ENCODE results near the gene WNT8A. TPM values are rescaled to one million over a fixed set of nuclear protein-coding genes. Genes with fewer than 3 reads are reported as not detected.

WNT8A gene
- total and polyA plus RNA-seq, 2 of the 13 experiments (the other 11 are each of a cell fraction or from before 2014, with no cell fraction given) = not detected

GRCh38 chr5:138067945-138068344 is 15.9 kb upstream of the WNT8A start:
- Histone ChIP-seq H4K20me1 (ENCODE audit: insufficient read depth, low read length) (no peaks in the 10 kb centered on the region), H3K27ac (ENCODE audit: extremely low read length, insufficient read depth, low read length) (no peak overlapping the region), H2AFZ (ENCODE audit: low read length) (no peak overlapping the region), H3K79me2 (ENCODE audit: insufficient read depth, low read length) (no peaks in the 10 kb centered on the region), H3K4me2 (ENCODE audit: low read depth, low read length) (no peak overlapping the region), H3K27me3 (ENCODE audit: control insufficient read depth in 1 of 2, insufficient read depth in 2 of 2, low read length in 2 of 2) (no peaks in the 10 kb centered on the region), H3K4me3 (replicated peaks in 1 of 3; ENCODE audit: insufficient read depth in 1 of 3, low read depth in 2 of 3, low read length in 3 of 3) (no peak overlapping the region), H3K4me1 (ENCODE audit: insufficient read depth, low read length) (no peaks in the 10 kb centered on the region), H3K9me3 (ENCODE audit: low read length) (no peaks in the 10 kb centered on the region), H3K36me3 (replicated peaks in 1 of 2; ENCODE audit: control insufficient read depth in 1 of 2, insufficient read depth in 2 of 2, low read length in 2 of 2) (no peaks in the 10 kb centered on the region), H3K9ac (ENCODE audit: insufficient read depth, low read depth, low read length) (no peak overlapping the region)
- CTCF ChIA-PET (ENCODE audit: low intra/inter-chr PET ratio, low total read pairs) = interaction anchor here (1.1 to 2.9 kb wide), 3 partner anchors 9 to 66 kb away, joined by 3 to 68 read pairs (median 5); no protein-coding TSS in a partner anchor
- intact Hi-C loops (cut with micrococcal nuclease; ENCODE audit: unreplicated experiment) (loop anchor here (1.0 kb wide), 1 partner anchor 32 kb away; no protein-coding TSS in a partner anchor), in situ Hi-C loops (cut with HindIII; ENCODE audit: extremely low pct_ligation_motif_present, low pct_unique_long_range_greater_than_20kb) (loop anchor here (5.0 to 10.0 kb wide), 2 partner anchors 36 to 433 kb away; partner anchors contain the start of gene FAM13B)
- FAIRE-seq (no peak), DNase-seq (ENCODE audit: low spot score) (no peak), ATAC-seq (no peak)
- 59% methylated on average over 8 of the region's 8 CpGs for WGBS (ENCODE audit: low lambda C conversion rate)
- TF ChIP-seq NCOA2 (CRISPR knock-in tag; IDR thresholded peaks at IDR 0.05) = no peak
- no peak for TF ChIP-seq ARHGAP35 (CRISPR knock-in tag; IDR thresholded peaks at IDR 0.05; ENCODE audit: borderline replicate concordance)
- no peak for TF ChIP-seq ZBTB10 (CRISPR knock-in tag; IDR thresholded peaks at IDR 0.05; ENCODE audit: borderline replicate concordance)
- TF ChIP-seq RARA (CRISPR knock-in tag; IDR thresholded peaks at IDR 0.05) = no peak
- TF ChIP-seq ATF7 (IDR thresholded peaks at IDR 0.05) = no peak
- TF ChIP-seq ATF7 (CRISPR knock-in tag; IDR thresholded peaks at IDR 0.05) = no peak
- no peak for TF ChIP-seq ZNF761 (CRISPR knock-in tag; conservative IDR thresholded peaks at IDR 0.05)
- no peak for TF ChIP-seq SALL2 (CRISPR knock-in tag; IDR thresholded peaks at IDR 0.05)
- no peak for TF ChIP-seq BATF2 (CRISPR knock-in tag; IDR thresholded peaks at IDR 0.05)
- TF ChIP-seq DNMT3B (CRISPR knock-in tag; conservative IDR thresholded peaks at IDR 0.05) = no peak
- TF ChIP-seq ZNF33A (CRISPR knock-in tag; IDR thresholded peaks at IDR 0.05; ENCODE audit: borderline replicate concordance) = no peak
- TF ChIP-seq KDM3A (CRISPR knock-in tag; IDR thresholded peaks at IDR 0.05; ENCODE audit: low read depth) = no peak
- no peak for TF ChIP-seq ZBTB26 (CRISPR knock-in tag; IDR thresholded peaks at IDR 0.05; ENCODE audit: borderline replicate concordance)
- TF ChIP-seq ZNF282 (IDR thresholded peaks at IDR 0.05; ENCODE audit: partially characterized antibody) = no peak
- TF ChIP-seq SUZ12 (IDR thresholded peaks at IDR 0.05; ENCODE audit: low read depth, low read length) = no peak
- TF ChIP-seq NR1H2 (CRISPR knock-in tag; IDR thresholded peaks at IDR 0.05; ENCODE audit: borderline replicate concordance, low read depth) = no peak
- no peak for TF ChIP-seq TFDP1 (CRISPR knock-in tag; IDR thresholded peaks at IDR 0.05; ENCODE audit: borderline replicate concordance)
- TF ChIP-seq FIP1L1 (IDR thresholded peaks at IDR 0.05; ENCODE audit: borderline replicate concordance, insufficient read depth, low read depth, low read length) = no peak
- TF ChIP-seq ZNF460 (CRISPR knock-in tag; IDR thresholded peaks at IDR 0.05; ENCODE audit: borderline replicate concordance) = no peak
- no peak for TF ChIP-seq MEF2D (CRISPR knock-in tag; IDR thresholded peaks at IDR 0.05)
- no TSS peak for BruUV-seq (replicated peaks)
- POLR2A ChIA-PET = no interaction called here
